ENCODE measurements around the gene ENGASE.
A peak's percentile ranks its signal among the peaks of the same experiment; 100 is the strongest.
"Not testable (repeated sequence)": the region's sequence is repeated elsewhere in the genome, so short reads cannot be mapped to it uniquely, and the experiment has no call there.

Gene ENGASE

GRCh38 chr17:79054200-79054960 lies 20.2 kb upstream of the ENGASE start:
- FAIRE-seq, result no peak

- FAIRE-seq, result no peak
Measured at GRCh38 chr17:79055197-79055596, 19.4 kb upstream of the ENGASE start.

GRCh38 chr17:79057737-79058385 lies 16.8 kb upstream of the ENGASE start:
- no peak for FAIRE-seq

- no peak for FAIRE-seq
Measured at GRCh38 chr17:79062691-79063090, 11.9 kb upstream of the ENGASE start.

GRCh38 chr17:79064026-79064425 lies 10.6 kb upstream of the ENGASE start:
- no peak for FAIRE-seq

- peak; percentile 21 for FAIRE-seq
Measured at GRCh38 chr17:79065105-79065670, 9.4 kb upstream of the ENGASE start.

- no peak for FAIRE-seq
Measured at GRCh38 chr17:79066963-79067362, 7.7 kb upstream of the ENGASE start.

GRCh38 chr17:79070266-79070880 lies 4.3 kb upstream of the ENGASE start:
- FAIRE-seq, result no peak

GRCh38 chr17:79071161-79071740 lies 3.4 kb upstream of the ENGASE start:
- no peak for FAIRE-seq

GRCh38 chr17:79072544-79072943 lies 2.1 kb upstream of the ENGASE start:
- FAIRE-seq, result no peak

GRCh38 chr17:79073016-79073705 lies 1.5 kb upstream of the ENGASE start:
- no peak for FAIRE-seq

GRCh38 chr17:79073706-79074088 lies 927 bp upstream of the ENGASE start:
- no peak for FAIRE-seq

GRCh38 chr17:79074121-79074648 lies 439 bp upstream of the ENGASE start:
- not testable (repeated sequence) for FAIRE-seq

GRCh38 chr17:79075446-79075750 lies 774 bp downstream of the ENGASE start:
- no peak for FAIRE-seq

GRCh38 chr17:79075861-79076406 lies 1.3 kb downstream of the ENGASE start:
- FAIRE-seq, result no peak

GRCh38 chr17:79077587-79077986 lies 3.0 kb downstream of the ENGASE start:
- FAIRE-seq, result no peak

- FAIRE-seq, result no peak
Measured at GRCh38 chr17:79078476-79079190, 4.0 kb downstream of the ENGASE start.

- FAIRE-seq, result no peak
Measured at GRCh38 chr17:79079421-79080200, 5.0 kb downstream of the ENGASE start.

- no peak for FAIRE-seq
Measured at GRCh38 chr17:79080349-79080748, 5.7 kb downstream of the ENGASE start.

GRCh38 chr17:79080761-79081290 lies 6.2 kb downstream of the ENGASE start:
- no peak for FAIRE-seq
